Measurements from ENCODE around the gene TNS1.

- no peak for TF ChIP-seq CTCF (conservative IDR thresholded peaks at IDR 0.05; ENCODE audit: low read length)
- no peak for TF ChIP-seq EZH2phosphoT487 (IDR thresholded peaks at IDR 0.05; ENCODE audit: borderline replicate concordance)
Measured at GRCh38 chr2:217866457-217866856, 136.3 kb downstream of the TNS1 start.

Measured in Loucy (cell line).